HCEC 1CT (cell line): ENCODE results near the gene KIF27.
A peak's percentile ranks its signal among the peaks of the same experiment; 100 is the strongest.
"Not testable (repeated sequence)": the region's sequence is repeated elsewhere in the genome, so short reads cannot be mapped to it uniquely, and the experiment has no call there.

Experiments
- DNase-seq: peaks from one replicate; pipeline ENCODE4 v3.0.0-alpha.2; 2017

Gene KIF27

DNA sequence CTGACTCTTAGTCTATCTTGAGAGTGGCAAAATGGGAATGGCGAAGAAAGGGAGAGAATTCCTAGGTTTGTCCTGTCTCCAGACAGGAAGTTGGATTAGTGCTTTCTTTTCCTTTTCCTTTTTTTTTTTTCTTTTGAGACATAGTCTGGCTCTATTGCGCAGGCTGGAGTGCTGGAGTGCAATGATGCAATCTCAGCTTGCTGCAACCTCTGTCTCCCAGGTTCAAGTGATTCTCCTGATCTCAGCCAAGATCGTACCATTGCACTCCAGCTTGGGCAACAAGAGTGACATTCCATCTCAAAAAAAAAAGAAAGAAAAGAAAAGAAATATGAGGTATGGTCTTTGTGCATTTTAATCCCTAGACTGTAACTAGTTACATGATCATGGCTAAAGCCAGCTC is 12.6 kb upstream of the KIF27 start:
- peak; percentile 61 for DNase-seq

DNA sequence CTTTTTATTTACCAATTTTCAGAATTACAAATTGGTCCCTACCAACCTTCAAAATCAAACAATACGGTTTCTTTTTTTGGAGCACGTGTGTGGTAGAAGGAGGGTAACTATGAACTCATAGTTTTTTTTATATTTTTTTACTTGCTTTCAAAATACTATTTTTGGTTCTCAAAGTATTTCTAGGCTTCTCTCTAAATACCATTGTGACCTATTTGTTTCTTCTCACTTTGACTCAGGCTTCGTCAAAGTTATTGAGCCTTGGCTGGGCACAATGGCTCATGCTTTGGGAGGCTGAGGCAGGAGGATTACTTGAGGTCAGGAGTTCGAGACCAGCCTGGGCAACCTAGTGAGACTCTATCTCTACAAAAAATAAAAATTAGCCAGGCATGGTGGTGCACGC is 11.6 kb upstream of the KIF27 start:
- no peak for DNase-seq

DNA sequence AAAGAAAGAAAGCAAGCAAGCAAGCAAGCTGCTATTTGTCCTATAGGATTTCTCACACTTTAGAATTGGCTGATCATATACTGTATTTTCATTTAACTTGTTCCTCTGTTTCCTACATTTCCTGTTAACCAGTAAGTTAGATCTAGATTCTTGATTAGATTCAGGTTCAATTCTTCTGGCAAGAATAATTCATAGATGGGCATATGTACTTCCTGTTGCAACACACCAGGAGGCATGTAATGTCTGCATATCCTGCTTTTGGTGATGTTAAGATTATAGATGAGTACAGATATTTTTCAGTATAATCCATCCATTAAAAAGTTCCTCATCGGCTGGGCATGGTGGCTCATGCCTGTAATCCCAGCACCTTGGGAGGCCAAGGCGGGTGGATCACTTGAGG is 10.8 kb upstream of the KIF27 start:
- peak; percentile 3 for DNase-seq

DNA sequence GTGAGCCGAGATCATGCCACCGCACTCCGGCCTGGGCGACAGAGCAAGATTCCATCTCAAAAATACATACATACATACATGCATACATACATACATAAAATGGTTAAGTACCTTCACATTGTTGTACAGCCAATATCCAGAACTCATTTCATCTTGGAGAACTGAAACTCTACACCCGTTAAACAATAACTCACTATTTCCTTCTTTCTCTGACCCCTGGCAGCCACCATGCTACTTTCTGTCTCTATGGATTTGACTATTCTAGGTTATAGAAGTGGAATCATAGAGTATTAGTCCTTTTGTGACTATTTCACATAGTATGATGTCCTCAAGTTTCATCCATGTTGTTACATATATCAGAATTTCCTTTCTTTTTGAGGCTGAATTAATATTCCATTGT is 9.6 kb upstream of the KIF27 start:
- DNase-seq = no peak

DNA sequence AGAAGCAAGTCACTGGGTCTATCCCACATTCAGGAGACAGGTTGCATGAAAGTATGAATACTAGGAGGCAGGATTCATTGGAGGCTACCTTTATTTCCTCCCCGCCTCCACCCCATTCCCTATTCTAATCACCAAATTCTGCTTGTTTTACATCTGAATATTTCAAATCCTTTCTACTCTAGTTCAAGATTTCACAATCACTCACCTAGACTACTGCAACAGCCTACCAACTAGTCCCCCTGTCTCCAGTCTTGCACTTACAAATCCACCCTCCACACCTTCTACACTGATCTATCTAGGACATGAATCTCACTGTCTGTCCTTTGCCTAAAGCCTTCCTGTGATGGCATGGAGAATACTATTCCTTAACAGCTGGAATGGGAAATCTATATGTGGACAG is 6.4 kb upstream of the KIF27 start:
- DNase-seq = no peak

DNA sequence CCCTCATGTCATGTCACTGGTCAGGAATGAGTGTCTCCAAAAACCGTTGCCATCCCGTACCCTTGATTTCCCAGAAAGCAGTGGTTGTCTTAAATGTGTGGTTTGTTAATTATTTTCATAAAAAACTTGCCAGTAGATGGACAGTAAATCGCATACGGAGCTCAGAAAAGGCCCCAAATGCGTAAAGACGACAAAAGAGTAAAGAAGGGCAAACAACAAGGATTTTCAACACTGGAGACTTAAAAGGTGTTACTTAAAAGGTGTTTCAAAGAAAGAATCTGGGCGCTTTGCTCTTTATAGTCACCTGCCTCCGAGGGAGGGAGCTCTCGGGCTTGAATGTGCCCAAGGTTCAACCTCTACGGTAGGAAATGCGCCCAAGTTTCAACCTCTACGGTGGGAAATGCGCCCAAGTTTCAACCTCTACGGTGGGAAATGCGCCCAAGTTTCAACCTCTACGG is 734 bp downstream of the KIF27 start:
- peak; percentile 45 for DNase-seq

DNA sequence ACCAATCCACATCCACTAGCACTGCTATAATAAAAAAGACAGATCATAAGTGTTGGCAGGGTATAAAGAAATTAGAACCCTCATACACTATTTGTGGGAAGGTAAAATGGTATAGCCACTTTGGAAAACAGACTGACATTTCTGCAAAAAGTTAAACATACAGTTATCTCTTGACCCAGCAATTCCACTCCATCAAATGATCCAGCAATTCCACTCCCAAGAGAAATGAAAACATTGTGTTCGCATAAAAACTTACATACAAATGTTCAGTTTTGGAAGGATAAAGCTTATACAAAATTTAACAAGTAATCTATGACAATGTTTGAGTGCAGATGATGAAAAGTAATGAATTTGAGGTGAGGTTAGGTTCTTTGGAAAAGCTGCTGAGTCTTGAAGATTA is 2.1 kb downstream of the KIF27 start:
- DNase-seq = no peak

DNA sequence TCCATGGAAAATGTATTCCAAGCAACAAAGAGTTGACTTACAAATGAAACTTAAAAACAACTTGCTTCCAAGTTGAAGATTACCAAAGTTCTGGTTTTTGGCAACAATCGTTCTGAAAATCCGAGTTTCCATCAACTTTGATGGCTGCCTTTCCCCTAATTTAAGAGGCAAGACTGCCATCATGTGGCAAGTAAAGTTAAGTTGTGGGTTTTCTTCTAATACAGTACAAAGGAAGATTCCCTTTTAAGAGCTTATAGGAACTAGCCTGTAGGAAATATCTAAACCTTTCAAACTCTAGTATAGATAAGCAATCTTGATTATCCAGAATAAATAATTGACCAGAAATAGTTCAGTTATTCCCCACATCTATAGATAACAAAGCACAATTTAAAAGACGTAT is 9.0 kb downstream of the KIF27 start:
- DNase-seq = peak; percentile 43

DNA sequence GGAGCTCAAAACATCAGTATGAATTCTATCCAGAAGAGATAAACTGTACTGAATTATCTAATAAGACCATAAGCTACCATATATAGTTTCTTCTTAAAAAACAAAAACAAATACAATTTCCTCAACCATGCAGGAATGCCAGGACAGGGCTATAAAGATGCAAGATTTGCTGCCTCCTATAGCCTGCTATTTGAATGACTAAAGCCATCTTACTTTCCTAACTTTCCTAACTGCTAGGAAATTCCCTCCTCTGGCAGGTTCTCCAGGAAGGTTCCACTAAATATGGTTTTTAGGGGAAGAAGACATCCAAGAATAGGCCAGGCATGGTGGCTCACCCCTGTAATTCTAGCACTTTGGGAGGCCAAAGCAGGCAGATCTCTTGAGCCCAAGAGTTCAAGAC is 15.1 kb downstream of the KIF27 start:
- peak; percentile 13 for DNase-seq

DNA sequence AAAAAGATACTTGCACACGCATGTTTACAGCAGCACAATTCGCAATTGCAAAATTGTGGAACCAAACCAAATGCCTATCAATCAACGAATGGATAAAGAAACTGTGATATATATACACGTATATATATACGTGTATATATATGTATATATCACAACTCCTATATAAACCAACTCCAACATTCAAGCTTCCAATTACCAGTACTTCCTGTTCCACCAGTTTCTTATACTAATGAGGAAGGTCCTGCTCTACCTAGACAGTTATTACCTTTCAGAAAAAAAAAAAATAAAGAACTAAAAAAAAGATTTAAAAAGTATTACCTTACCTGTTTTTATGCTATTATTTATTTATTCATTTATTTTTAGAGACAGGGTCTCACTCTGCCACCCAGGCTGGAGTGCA is 20.6 kb downstream of the KIF27 start:
- DNase-seq = not testable (repeated sequence)

DNA sequence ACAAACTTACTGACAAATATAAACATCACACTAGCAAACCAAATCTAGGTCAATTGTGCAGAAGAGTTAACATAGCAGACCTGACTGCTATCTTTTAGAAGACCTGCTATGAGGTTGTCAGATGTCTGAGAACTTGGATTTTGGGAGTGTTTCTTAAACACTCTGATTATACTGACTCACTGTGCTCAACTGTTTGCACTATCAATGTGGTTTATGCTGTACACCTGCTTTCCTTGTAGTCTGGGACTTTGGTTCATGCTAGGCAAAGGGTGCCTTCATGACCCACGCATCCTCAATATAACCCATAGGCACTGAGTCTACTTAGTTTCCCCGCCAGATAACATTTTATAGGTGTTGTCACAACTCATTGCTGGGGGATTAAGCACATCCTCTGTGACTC is 26.9 kb downstream of the KIF27 start:
- DNase-seq = not testable (repeated sequence)

DNA sequence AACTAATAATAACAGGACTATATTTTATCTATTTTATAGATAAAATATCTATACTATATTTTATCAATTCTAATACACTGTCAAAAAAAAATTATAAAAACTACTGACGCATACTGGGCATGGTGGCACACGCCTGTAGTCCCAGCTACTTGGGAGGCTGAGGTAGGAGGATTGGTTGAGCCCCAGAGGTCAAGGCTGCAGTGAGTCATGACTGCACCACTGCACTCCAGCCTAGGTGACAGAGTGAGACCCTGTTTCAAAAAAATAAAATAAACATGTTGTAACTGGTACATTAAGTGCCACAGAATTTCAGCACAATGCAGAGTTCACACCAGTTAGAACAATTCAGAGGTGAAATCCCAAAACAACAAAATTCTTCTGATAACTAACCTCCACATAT is 34.7 kb downstream of the KIF27 start:
- not testable (repeated sequence) for DNase-seq

DNA sequence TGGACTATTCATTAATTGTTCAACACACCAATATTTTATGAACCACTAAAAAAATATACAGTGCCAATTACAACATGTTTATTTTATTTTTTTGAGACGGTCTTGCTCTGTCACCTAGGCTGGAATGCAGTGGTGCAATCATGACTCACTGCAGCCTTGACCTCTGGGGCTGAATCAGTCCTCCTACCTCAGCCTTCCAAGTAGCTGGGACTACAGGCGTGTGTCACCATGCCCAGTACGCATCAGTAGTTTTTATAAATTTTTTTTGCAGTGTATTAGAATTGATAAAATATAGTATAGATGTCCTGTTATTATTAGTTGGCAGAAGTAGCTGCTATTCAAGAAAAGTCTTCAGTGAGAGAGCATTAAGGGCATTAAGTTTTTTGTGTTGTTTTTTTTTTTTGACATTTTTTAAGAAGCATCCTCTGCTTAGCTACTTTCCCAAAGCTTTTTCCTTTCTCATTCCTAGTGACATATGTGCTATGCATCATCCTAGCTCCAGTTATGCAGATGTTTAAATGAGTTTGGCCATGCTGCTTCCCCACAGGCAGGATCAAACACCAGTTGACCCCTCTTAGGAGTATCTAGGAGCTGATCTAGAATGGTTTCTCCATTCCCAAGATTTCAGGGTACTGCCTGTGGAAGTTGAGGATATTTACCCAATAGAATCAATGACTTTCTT is 35.5 kb downstream of the KIF27 start:
- peak; percentile 90 for DNase-seq

DNA sequence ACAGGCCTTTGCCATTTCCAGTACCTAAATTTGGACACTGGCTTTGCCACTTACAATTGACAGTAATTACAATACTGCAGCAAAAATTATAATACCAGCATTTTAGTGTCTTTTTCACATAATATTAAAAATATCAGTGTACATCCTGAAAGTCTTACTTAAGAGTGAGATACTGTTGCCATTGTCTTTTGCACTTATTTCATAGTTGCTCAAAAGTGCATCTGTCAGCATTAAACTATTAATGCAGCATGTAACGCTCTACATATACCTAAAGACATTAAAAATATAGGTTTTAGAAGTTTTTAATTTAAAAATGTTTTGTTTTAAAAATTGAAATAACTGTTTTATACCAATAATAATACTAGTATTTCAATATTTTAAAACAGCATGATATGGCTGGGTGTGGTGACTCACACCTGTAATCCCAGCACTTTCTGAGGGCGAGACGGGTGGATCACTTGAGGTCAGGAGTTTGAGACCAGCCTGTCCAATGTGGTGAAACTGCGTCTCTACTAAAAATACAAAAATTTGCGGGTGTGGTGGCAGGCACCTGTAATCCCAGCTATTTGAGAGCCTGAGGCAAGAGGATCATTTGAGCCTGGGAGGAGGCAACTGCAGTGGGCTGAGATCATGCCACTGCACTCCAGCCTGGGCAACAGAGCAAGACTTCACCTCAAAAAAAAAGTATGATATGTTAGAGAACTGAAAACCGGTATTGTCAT is 39.4 kb downstream of the KIF27 start:
- DNase-seq = not testable (repeated sequence)

DNA sequence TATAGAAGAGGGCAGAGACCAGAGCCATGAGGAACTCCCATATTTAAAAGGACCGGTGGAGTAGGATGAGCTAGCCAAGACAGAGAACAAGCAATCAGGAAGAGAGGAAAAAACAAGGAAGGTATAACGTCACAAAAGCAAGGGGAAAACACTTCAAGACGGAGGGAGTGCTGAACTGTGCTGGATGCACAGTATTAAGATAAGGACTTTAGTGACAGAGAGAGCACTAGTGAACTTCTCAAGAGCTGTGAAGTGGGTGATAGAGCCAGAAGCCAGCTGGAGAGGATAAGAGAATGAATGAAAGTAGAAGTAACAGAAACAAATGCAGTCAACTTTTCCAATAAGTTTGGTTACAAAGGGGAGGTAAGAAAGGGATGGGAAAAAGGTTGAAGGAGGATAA is 45.7 kb downstream of the KIF27 start:
- DNase-seq = not testable (repeated sequence)

DNA sequence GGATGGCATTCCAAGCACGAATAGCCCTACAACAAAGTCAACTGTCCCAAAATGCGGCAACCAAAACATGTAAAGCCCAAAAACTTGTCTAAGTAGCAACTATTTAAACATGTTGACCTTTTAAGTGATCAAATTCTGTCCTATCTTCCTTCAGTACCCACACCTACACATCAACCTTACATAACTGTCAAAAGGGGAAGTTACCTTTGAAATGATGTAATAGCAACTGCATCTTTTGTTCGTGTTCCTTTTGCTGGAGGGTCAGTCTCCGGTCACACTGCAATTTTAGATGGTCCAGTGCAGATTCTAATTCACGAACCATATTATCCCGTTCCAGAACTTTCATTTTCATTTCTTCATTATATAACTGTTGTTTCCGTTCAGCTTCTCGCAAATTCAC is 71.3 kb downstream of the KIF27 start:
- DNase-seq = not testable (repeated sequence)

DNA sequence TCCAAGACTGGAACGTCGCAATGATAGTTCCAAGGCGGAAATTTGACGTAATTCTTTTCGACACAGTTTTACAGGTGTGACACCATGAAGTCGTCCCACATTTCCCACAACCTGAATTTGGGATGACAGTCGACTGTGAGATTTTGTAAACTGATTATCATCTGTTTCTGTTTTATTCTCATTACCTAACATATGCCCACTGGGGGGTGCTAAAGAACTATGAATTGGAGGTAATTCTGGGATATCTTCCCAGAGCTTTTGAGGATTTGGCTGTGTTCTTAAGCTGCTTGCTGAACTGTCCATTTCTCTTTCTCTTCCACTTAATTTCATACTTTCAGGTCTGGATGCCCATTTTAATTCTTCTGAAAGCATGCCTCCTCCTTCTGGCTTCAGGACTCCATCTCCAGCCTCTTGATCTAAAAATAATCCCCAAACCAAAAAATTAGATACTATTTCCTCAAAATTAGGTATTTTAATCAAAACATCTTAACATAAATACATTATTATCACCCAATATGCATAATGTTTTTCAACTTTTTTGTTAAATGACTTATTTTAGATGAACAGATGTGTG is 84.1 kb downstream of the KIF27 start:
- not testable (repeated sequence) for DNase-seq

DNA sequence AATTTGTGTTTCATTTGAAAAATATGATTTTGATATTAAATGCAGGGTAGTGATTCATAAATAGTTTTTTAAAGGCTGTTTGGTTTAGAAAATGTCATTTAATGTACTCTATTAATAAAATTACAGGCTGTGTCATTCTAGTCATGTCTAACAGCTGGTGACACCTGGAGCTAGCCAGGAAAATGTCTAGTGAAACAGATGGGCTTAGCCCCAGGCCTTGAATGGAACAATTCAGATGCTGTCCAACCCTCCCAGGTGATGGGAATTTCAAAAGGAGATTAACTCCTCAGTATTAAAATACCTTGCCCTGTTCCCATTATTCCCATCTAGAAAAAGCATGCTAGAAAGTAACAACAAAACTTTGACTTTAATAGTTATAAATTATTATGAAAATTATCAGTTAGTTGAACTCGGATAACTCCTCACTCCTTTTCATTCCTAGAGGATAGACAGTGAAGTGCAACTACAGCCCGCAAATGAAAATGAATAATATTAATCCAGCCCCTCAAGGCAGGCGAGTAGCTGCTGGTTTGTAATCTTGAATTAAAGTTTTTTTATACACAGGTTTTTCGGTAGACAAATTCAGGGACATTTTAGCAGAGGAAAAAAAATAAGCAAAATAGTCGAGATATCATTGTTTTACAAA is 90.7 kb downstream of the KIF27 start:
- DNase-seq = not testable (repeated sequence)

DNA sequence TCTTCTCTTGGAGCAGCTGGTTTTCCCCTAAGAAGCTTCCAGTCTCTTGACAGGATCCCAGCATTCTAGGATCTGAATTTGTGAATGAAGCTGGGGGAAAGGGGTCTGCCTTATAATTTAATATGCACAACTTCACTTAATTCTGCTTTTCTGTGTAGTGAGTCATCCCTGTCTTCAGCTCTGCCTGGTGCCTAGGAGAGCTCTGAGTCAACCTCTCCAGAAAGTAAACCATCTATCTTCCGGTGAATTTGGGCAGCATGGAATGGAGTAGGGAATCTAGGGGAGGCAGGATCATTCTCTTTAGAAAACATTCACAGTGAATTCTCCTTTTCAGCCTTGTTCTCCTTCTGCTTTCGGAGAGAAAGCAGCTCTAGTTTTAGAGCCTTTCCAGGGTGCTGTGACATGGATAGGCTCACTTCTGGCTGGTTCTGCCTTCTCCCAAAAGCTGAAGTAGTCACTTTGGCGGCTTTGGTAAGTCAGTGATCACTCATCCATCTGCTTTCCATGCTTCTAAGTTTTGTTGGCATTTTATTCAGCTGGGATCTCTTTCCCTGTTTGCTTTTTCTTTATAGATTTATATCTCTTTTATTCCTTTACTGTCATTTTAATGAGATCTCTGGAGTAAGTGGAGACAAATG is 96.1 kb downstream of the KIF27 start:
- DNase-seq = peak; percentile 48

DNA sequence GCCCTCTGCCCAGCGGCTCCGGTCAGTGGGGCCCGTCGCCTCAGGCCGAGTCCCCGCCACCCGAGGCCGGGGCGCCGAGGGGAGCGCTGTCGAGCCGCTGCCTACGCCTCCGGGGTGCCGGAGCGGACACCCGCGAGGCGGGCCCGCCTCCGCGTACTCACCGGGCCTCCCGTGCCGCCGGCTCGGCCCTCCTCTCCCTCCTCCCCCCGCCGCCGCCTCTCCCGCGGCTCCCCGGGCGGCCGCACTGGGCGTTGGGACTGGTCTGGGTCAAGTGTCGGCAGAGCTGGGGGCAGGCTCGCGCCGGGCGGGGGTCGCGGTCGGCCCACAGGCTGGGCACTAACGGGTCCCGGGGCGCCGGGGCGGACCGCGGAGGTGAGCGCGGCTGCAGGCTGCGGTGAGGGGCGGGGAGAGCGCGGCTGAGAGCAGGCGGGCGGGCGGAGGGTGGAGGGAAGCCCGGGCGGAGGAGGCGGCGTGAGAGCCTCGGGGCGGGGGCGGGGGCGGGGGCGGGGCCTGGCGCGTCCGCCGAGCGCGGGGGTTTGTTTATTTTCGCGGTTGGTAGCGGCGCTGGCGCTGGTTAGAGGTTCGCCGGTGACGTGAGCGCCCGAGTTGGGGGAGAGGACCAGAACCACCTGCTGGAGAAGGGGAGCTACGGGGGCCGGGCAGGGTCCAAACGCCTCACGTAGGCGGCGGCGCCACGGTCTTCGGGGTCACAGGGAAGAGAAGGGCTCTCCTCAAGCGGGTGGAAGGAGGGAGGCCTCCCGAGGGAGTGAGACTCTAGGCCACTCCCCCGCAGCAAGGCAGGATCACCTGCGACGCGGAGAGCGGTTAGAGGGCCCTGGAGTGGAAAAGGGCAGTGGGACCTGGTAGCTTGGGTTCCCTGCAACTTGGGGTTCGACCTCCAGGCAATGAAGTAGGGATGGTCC is 103.6 kb downstream of the KIF27 start, which contains the start of gene GKAP1:
Gene GKAP1 (minus strand): TSS at position 414 of the 923 bp plus-strand sequence. CDS start 11,252 bp downstream, outside the sequence.
- DNase-seq = peak; percentile 41

DNA sequence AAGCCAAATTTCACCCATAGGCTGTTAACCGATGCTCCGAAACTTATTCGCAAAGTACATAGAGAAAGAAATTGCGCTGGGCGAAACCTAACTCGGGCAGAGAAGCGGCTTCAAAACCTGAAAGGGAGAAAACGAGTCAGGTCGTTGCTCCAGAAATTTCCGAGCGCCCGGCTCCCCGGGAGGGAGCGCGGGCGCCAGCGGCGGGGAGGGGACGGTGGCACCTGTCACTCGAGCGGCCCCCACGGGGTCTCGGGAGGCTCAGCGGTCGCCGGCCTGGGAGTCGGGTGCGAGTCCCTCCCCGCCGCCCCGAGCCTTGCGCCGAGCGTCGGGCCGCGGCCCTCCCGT is 104.2 kb downstream of the KIF27 start:
- not testable (repeated sequence) for DNase-seq

DNA sequence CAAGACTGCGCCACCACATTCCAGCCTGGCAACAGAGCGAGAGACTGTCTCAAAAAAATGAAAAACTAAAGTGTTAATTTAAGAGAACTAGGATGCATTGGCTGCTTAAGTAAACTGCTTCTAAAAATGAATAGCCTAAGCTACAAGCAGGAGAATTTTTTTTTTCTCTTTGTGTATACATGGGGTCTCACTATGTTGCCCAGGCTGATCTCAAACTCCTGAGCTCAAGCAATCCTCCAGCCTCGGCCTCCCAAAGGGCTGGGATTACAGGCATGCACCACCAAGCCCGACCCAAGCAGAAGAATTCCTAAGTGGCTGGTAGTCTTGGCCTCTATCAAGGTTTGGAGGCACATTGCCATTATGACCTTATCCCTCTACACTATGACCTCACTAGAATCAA is 106.1 kb downstream of the KIF27 start:
- DNase-seq = not testable (repeated sequence)
